ENCODE data around the gene KIFC1.
"Not testable (repeated sequence)": the region's sequence is repeated elsewhere in the genome, so short reads cannot be mapped to it uniquely, and the experiment has no call there.

DNA sequence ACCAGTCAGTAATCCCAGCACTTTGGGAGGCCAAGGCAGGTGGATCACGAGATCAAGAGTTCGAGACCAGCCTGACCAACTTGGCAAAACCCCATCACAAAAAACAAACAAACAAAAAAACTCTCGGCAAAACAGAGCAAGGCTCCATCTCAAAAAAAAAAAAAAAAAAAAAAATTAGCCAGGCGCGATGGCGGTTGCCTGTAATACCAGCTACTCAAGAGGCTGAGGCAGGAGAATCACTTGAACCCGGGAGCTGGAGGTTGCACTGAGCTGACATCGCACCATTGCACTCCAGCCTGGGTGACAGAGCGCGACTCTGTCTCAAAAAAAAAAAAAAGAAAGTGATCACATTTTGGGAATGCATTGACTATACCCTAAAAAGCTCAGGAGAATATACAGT is 12.4 kb upstream of the KIFC1 start:
- TF ChIP-seq, protein P1, sequence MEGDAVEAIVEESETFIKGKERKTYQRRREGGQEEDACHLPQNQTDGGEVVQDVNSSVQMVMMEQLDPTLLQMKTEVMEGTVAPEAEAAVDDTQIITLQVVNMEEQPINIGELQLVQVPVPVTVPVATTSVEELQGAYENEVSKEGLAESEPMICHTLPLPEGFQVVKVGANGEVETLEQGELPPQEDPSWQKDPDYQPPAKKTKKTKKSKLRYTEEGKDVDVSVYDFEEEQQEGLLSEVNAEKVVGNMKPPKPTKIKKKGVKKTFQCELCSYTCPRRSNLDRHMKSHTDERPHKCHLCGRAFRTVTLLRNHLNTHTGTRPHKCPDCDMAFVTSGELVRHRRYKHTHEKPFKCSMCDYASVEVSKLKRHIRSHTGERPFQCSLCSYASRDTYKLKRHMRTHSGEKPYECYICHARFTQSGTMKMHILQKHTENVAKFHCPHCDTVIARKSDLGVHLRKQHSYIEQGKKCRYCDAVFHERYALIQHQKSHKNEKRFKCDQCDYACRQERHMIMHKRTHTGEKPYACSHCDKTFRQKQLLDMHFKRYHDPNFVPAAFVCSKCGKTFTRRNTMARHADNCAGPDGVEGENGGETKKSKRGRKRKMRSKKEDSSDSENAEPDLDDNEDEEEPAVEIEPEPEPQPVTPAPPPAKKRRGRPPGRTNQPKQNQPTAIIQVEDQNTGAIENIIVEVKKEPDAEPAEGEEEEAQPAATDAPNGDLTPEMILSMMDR (IDR thresholded peaks at IDR 0.05), result not testable (repeated sequence)
- TF ChIP-seq POLR2A (IDR thresholded peaks at IDR 0.05), result not testable (repeated sequence)

Data from suprapubic skin (tissue), 3 donors.